HG03103 (cell line): Measurements from ENCODE around the gene SLC6A7.

Experiments
- ATAC-seq: cut with Tn5 transposase; IDR thresholded peaks from one replicate; pipeline ENCODE4 v1.9.1; 2021; ENCODE audit warnings: low read depth; ENCODE audit not compliant: unreplicated experiment

SLC6A7 gene

DNA sequence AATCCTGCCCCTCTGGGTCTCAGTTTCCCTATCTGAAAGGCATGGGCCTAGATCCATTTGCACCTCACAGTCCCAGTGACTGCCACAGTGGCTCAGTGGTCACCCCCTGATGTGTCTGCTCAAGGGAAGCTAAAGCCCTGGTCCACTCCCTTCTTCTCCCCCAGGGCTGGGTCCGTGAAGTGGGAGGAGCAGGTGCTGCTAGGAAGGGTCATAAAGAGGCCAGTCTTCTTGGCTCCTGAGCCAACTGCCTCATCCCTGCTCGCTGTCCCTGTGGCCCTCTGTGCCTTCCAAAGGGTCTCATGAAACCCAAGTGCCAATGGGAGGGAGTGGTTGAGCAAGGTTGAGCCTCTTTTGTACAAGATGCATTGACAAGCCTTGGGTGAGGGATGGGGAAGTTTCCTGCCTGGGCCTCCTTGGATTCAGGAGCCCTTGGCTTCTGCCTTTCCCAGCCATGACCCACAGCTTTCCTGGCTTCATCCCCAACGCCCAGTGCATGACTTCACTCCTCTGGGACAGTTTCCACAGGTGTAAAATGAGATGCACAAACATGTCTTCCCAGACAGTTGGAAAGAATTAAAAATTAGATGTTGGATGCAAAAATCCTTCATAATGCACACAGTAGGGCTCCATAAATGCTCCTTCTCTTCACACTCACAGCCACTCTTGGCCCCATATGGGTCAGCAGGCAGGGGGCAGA lies 1.6 kb upstream of the SLC6A7 start:
- no peak for ATAC-seq

DNA sequence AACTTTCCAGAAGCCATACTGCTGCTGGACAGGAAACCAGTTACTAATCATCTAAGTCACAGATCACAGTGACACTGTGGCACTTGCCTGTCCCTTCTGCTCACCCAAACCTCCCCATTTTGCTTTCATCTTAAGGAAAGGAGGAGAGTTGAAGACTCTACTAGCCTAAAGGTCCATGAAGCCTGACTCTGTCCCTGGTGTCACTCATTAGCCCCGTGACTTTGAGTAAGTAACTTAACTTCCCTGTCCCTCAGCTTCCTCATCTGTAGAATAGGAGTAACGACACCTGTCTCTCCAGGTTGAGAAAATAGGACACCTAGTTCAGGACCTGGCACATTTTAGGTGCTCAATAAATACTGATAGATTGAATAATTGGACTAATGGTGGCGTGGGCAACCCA lies 536 bp upstream of the SLC6A7 start:
- no peak for ATAC-seq

DNA sequence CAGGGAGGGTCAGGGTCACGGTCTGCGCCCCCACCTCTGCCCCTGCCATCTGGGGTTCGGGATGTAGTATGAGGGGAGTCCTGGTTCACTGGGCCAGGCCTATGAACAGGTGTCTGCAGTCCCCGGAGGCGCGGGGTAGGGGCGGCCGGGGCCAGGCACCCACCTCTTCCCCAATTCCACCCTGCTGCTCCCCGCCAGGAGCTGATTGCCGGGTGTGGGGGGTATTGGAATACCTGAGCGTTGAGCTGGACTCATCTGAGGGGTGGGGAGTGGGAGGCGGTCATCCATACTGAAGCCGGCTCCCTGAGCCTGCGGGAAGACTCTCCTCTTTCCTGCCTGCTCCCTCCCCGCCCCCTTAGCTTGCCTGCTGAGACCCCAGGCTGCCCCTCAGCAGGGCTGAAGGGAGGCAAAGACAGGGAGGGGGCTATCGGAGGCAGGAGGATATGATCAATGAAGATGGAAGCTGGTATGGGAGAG lies 679 bp downstream of the SLC6A7 start:
- no peak for ATAC-seq

DNA sequence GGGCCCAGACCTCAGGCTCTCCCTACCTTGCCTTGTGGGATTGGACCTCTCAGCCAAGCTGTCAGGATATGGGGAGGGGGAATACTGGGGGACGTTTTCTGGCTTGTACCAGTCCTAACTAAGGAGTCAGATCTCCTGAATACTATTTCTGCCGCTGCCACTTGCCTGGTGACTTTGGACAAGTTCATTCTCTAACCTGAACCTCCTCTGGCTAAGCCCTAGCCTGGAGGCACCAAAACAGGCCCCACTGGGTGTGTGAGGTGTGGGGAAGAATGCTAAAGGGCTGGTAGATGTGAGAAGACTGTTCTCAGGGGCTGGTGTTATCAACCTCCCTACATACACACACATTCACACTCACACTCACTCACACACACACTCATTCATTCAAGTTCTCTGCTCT lies 1.1 kb downstream of the SLC6A7 start:
- no peak for ATAC-seq

DNA sequence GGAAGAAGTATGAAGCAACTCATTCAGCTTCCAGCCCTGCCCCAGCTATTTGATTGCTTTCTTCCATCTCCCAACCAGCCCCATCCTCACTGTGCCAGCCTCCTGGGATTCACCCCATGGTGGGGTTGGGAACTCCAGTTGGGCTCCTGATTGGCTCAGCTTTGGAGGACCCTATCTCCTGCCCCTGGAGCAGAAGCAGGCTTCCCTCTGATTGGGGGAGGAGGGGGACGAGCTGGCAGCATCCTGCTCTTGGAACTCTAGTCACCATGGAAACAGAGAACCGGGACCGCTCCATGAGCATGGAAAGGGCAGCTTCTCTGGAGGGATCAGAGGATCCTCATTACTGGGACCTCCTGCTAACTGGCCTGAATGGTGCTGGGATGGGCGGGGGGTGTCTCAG lies 2.6 kb downstream of the SLC6A7 start:
- no peak for ATAC-seq

DNA sequence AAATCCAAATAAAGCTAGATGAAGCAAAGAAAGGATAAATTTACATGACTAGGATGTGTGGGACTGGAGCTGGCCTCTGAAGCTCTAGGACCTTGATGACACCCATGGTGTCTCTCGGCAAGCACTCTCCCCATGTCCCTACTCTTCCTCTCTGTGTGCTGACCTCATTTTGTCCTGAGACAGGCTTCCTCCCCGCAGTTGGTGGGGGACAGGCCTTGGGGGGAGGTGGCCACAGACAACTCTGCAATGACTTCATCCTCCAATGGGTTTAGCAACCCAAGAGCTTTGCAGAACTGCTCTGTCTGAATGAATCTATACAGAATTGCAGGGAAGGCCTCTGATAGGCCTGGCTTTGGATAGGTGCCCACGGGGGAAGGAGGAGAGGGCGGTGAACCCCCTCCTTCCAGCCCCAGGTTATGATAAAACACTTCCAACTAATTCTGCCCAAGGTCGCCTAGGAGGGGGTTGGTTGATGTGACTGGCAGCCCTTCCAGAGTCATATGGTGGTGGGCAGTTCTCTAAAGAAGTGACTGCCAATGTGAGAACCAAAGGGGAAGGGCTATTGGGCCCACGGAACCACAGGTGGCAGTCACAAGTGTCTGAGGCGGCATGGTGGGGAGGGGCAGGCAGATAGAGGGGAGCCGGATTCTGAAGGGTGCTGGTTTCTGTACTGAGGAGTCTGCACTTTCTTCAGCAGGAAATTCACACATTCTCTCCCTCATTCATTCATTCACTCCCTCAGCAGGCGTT lies 6.0 kb downstream of the SLC6A7 start:
- no peak for ATAC-seq

DNA sequence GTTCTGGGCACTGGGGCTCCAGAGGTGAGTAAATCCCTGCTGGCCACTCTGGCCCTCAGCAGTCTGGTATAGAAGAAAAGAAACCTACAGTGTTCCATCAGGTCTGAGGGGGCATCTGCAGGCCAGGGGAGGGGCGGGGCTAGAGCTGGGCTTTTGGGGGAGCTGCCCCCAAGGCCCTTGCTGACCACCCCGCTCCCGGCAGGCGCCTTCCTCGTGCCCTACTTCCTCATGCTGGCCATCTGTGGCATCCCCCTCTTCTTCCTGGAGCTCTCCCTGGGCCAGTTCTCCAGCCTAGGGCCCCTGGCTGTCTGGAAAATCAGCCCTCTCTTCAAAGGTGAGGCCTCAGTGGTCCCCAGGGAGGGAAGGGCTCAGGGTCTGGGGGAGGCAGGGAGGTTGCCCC lies 6.7 kb downstream of the SLC6A7 start:
- no peak for ATAC-seq

DNA sequence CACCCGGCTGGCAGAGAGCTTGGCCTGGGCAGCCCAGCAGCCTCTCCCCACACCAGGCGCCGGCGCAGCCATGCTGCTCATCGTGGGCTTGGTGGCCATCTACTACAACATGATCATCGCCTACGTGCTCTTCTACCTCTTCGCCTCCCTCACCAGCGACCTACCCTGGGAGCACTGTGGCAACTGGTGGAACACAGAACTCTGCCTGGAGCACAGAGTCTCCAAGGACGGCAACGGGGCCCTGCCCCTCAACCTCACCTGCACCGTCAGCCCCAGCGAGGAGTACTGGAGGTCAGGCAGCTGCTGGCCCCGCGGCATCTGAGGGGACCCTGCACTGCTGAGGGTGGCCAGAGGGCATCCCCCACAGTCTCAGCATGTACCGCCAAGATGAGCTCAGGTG lies 7.1 kb downstream of the SLC6A7 start:
- ATAC-seq = no peak

DNA sequence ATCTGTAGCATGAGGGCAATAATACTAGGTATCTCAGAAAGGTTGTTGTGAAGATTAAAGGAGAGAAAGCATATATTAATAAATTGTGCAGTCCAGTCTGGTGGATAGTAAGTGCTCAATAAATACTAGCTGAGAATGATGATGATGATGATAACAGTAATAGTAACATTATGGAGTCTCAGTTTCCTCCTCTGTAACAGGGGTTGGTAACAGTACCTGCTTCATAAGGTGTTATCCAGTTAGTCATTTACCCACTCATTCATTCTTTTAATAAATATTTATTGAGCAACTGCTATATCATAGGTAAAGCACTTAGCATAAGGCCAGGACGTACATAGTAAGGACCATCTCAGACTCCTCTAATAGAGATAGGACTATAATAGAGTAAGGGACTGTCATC lies 7.6 kb downstream of the SLC6A7 start:
- no peak for ATAC-seq

DNA sequence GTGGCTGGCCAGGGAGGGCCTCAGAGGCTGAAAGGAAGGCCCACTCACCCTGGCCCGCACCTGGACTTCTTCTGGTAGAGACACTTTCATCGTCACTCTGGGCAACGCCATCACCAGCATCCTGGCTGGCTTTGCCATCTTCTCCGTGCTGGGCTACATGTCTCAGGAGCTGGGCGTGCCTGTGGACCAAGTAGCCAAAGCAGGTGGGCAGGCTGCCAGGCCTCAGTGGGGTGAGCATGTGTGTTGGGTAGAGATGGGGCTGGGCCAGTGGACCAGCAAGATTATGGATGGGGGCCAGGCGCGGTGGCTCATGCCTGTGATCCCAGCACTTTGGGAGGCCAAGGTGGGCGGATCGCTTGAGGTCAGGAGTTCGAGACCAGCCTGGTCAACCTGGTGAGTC lies 12.6 kb downstream of the SLC6A7 start:
- no peak for ATAC-seq

DNA sequence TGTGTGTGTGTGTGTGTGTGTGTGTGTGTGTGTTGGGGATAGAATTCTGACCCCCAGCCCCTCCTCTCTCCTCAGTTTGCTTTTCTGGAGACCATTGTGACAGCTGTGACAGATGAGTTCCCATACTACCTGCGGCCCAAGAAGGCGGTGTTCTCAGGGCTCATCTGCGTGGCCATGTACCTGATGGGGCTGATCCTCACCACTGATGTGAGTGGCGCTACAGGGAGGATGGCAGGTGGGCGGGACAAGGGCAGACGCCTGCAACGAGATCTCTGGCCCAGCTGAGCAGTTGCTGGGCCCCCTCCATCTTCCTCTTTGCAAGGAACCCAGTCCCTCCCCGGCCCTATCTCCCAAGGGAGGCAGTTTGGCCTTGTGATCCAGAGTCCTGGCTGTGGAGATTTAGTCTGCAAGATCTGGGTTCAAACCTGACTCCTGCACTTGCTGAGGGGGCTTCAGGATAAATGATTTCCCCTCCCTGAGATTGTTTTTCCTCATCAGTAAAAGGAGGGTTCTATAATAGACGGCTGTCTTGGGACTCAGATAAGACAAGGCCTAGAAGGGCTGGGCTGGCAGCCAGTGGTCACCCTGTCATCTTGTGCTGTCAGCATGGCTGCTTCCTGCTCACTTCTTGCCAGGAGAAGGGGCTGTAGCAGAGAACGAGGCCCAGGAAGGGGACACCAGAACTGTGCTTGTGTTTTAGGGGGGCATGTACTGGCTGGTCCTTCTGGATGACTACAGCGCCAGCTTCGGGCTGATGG lies 14.1 kb downstream of the SLC6A7 start:
- no peak for ATAC-seq

DNA sequence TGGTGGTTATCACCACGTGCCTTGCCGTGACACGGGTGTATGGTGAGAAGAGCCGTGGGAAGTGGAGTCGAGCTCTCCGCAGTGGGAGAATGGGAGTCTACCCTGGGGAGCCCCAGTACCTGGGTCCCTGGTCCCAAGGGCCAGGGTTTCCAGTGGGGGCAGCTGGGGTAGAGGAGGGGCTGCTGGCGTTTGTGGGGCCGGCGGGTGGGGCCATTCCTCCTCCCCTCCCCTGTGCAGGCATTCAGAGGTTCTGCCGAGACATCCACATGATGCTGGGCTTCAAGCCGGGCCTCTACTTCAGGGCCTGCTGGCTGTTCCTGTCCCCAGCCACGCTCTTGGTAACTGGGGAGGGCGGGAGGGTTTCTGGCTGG lies 14.7 kb downstream of the SLC6A7 start:
- ATAC-seq = no peak

DNA sequence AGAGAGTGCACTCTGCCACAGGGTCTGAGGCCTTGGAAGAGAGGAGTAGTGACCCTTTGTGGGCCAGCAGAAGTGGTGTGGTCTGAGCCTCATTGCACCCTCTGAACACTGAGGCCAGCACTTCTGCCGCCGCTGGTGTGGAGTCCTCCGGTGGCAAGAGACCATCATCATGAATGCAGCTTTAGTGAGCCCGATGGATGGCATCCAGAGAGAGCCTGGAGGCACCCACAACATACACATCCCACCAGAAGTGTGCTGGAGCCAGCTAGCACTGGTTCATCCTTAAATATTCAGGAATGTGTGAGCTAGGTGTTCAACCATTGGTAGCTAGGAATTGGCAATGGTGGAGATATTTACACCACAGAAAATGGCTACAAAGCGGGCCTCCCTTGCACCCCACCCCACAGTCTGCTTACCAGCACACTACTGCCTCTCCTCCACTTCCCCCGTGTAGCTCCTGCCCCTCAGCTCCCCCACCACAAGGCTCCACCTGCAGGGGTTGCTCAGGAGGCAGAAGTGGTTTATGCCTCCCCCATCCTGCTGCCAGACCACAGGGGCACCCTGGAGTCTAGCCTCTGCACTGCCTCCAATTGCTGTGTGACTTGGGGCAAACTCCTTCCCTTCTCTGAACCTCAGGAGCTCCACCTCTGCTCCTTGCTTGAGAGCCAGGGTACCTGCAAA lies 16.4 kb downstream of the SLC6A7 start:
- ATAC-seq = no peak

DNA sequence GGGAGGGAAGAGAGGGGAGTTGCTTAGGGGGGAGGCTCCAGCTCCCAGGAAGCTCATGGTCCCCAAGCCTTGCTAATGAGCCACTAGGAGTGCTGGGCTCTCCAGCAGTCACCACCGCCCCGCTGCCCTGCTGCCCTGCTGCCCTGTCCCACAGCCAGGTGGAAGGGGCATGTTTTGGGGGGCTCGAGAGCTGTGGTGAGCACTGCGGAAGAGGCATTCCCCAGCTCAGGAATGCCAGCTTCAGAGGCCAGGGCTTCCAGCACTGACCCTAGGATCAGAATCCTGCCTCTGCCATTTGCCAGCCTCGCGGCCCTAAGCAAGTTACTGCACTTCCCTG lies 16.9 kb downstream of the SLC6A7 start:
- no peak for ATAC-seq

DNA sequence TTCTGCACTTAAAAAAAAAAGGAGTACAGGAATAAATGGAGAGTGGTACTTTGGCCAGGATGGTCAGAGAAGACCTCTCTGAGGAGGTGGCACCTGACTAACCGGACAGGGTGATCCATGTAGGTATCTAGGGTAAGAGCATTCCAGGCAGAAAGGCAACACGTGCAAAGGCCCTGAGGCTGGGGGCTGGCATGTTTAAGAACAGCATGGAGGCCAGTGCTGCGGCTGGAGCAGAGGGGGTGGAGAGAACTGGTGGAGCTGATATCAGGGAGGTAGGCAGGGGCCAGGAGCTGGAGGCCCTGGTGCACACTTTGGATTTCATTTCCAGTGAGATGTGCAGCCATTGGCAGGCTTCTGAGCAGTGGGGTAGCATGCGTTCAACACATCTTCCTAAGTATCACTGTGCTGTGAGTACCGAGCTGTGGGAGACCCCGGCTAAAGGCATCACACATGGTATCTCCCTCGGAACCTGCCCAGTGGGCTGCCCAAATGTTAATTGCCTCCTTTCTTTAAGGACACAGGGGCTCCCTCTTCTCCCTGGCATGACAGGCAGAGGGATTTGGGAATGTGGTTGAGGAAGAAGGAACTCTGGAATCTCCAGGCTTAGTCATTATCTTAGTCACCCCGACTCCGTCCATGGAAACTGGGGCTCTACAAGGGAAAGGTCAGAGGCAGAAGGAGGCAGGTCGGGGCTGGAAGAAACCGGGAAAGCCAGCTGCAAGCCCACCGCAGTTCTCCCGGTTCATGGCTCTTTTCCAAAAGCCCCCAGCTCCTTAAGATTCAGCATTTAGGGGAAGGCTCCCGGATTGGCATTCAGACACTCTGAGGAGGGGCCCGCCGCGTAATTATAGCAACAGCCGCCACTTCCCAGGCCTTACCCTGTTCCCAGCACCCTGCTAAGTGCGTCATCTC lies 18.6 kb downstream of the SLC6A7 start:
- no peak for ATAC-seq

DNA sequence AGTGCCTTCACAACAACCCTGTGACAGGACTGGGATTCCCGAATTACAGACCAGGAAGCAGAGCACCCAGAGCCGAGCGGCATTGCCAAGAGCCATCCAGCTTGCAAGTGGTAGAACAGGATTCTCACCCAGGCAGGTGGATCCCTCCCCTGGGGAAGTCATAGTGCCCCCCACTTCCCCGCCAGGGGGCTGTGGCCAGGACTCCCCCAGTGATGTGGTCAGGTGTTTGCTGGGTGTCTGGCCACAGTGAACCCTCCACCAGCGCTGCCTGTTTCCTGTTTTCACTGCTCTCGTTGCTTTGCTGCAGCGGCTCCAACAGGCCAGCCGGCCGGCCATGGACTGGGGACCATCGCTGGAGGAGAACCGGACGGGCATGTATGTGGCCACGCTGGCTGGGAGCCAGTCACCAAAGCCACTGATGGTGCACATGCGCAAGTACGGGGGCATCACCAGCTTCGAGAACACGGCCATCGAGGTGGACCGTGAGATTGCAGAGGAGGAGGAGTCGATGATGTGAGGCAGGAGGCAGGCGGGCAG lies 19.3 kb downstream of the SLC6A7 start:
- ATAC-seq = no peak

DNA sequence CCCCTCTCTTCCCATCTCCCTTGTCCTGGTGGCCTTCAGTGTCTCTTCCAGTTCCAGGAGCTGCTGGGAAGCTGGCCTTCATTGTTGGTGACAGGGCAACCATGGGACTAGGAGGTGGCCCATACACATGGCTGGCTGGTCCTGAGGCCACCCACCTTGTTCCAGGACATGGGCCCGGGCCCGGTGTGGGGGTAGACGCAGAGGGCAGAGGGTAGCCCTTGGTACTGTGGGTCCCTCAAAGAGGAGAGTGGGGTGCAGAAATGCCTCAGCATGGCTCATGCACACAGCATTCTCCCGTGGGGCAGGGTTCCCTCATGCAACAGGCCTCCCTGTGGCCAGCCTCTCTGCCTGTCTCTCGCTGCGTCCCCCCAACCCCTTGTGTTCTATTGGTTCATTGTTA lies 20.8 kb downstream of the SLC6A7 start:
- no peak for ATAC-seq

DNA sequence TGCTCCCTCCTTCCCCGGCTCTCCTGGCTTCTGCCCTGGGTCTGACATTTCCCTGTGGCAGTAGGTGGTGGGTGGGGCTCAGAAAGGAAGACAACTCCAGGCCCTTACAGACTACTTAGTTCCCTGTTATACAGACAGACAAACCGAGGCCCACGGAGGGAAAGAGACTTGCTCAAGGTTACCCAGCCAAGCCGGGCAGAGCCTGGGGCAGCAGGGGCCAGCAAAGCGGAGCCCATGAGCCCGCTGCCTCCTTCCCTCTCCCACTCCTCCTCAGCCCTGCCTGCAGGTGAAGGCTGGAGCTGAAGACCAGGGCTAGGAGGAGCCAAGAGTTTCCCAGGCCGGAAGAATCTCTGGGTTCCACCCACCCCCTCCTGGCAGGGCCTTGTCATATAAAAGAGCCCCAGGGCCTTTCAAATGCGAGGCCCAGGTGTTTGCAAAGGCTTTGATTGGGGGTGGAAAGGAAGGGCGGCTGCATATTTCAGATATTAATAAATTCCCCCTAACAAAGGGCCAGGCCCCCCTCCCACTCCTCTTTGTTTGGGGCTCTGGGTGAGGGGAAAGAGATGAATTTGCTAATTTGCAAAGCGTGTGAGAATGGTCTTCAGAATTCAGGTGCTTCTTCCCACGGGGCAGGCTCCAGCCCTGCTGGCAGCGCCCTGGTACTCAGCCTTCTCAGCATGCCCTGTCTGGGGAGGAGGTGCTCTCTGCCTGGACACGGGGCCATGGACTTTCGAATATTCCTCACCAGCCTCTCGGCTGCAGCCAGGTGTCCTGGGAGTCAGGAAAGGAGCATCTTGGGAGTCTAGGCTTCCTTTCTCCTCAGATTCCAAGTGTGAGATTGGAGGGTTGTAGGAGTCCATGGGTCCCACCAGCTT lies 21.5 kb downstream of the SLC6A7 start:
- ATAC-seq = no peak

DNA sequence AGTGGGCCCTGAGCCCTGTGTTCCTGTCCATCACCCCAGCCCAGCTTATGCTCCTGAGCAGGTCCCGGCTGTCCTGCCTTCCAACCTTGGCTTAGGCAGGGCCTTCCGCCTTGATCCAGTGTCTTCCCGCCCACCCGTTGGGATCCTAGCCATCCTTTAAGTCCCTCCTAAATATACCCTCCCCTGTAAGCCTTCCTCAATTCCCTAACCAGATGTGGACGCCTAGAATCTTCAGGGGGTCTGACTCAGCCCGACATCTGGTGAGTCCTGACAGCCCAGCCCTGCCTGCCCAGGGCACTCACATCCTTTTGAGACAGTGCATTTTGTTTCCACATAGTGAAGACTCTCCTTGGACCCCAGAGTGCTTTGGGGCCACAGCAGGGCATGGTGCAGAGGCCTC lies 23.7 kb downstream of the SLC6A7 start:
- no peak for ATAC-seq
